ENCODE results near the gene ADGRE1. TPM values are rescaled to one million over a fixed set of nuclear protein-coding genes. Genes with fewer than 3 reads are reported as not detected.
A peak's percentile ranks its signal among the peaks of the same experiment; 100 is the strongest.

Gene ADGRE1
- total RNA-seq, 1 experiment from 2014 or later: 0.26 TPM

- no peak for DNase-seq (ENCODE audit: low read depth)
These were observed 67.7 kb downstream of the ADGRE1 start for GRCh38 chr19:6955082-6955481.

GRCh38 chr19:6956573-6956972 lies 69.2 kb downstream of the ADGRE1 start:
- no peak for DNase-seq (ENCODE audit: low read depth)

GRCh38 chr19:6958791-6959190 lies 71.4 kb downstream of the ADGRE1 start:
- DNase-seq (ENCODE audit: low read depth): no peak

- no peak for DNase-seq (ENCODE audit: low read depth)
These were observed 76.0 kb downstream of the ADGRE1 start for GRCh38 chr19:6963244-6963852.

GRCh38 chr19:6963937-6964336 lies 76.6 kb downstream of the ADGRE1 start:
- DNase-seq (ENCODE audit: low read depth): no peak

- no peak for DNase-seq (ENCODE audit: low read depth)
These were observed 80.6 kb downstream of the ADGRE1 start for GRCh38 chr19:6967967-6968366.

- DNase-seq (ENCODE audit: low read depth): no peak
These were observed 82.1 kb downstream of the ADGRE1 start for GRCh38 chr19:6969490-6969889.

GRCh38 chr19:6970021-6970420 lies 82.6 kb downstream of the ADGRE1 start:
- no peak for DNase-seq (ENCODE audit: low read depth)

GRCh38 chr19:6970443-6970842 lies 83.1 kb downstream of the ADGRE1 start:
- DNase-seq (ENCODE audit: low read depth): peak; percentile 32

GRCh38 chr19:6971366-6971765 lies 84.0 kb downstream of the ADGRE1 start:
- peak; percentile 5 for DNase-seq (ENCODE audit: low read depth)

GRCh38 chr19:6976197-6976596 lies 88.8 kb downstream of the ADGRE1 start:
- no peak for DNase-seq (ENCODE audit: low read depth)

GRCh38 chr19:6979399-6979798 lies 92.0 kb downstream of the ADGRE1 start:
- DNase-seq (ENCODE audit: low read depth): no peak

- no peak for DNase-seq (ENCODE audit: low read depth)
These were observed 96.1 kb downstream of the ADGRE1 start for GRCh38 chr19:6983448-6983847.

GRCh38 chr19:6987850-6988249 lies 100.5 kb downstream of the ADGRE1 start:
- no peak for DNase-seq (ENCODE audit: low read depth)

GRCh38 chr19:6988257-6988656 lies 100.9 kb downstream of the ADGRE1 start:
- no peak for DNase-seq (ENCODE audit: low read depth)

Small RNA genes lying within 50 kb of the gene (small RNA-seq; reads per million reads assigned to genes)
- not detected for gene RF00017

Other genes starting within 250 kb of the ADGRE1 start
- not detected in 2 replicates for gene TNFSF14, start 217.4 kb upstream of the ADGRE1 start, total RNA-seq (2014; rRNA removed; shearing (Covaris generic))
- 0.07 and 0.14 TPM in 2 replicates for gene C3, start 166.9 kb upstream of the ADGRE1 start, total RNA-seq (2014; rRNA removed; shearing (Covaris generic))
- gene GPR108, start 150.0 kb upstream of the ADGRE1 start, total RNA-seq (2014; rRNA removed; shearing (Covaris generic)): 23.5 and 25.5 TPM in 2 replicates
- 34.1 and 38.7 TPM in 2 replicates for gene TRIP10, start 147.9 kb upstream of the ADGRE1 start, total RNA-seq (2014; rRNA removed; shearing (Covaris generic))
- gene SH2D3A, start 120.1 kb upstream of the ADGRE1 start, total RNA-seq (2014; rRNA removed; shearing (Covaris generic)): 0.18 and 0.43 TPM in 2 replicates
- not detected in 2 replicates for gene VAV1, start 114.9 kb upstream of the ADGRE1 start, total RNA-seq (2014; rRNA removed; shearing (Covaris generic))
- gene MBD3L2B, start 133.9 kb downstream of the ADGRE1 start, total RNA-seq (2014; rRNA removed; shearing (Covaris generic)): not detected in 2 replicates
- not detected in 2 replicates for gene MBD3L5, start 143.0 kb downstream of the ADGRE1 start, total RNA-seq (2014; rRNA removed; shearing (Covaris generic))
- not detected in 2 replicates for gene MBD3L4, start 152.6 kb downstream of the ADGRE1 start, total RNA-seq (2014; rRNA removed; shearing (Covaris generic))
- not detected in 2 replicates for gene MBD3L2, start 161.7 kb downstream of the ADGRE1 start, total RNA-seq (2014; rRNA removed; shearing (Covaris generic))
- gene MBD3L3, start 171.1 kb downstream of the ADGRE1 start, total RNA-seq (2014; rRNA removed; shearing (Covaris generic)): not detected in 2 replicates
- gene ZNF557, start 182.1 kb downstream of the ADGRE1 start, total RNA-seq (2014; rRNA removed; shearing (Covaris generic)): 8.2 and 8.5 TPM in 2 replicates